ENCODE results near the gene EPB41L1. TPM values are rescaled to one million over a fixed set of nuclear protein-coding genes. Genes with fewer than 3 reads are reported as not detected.
A peak's percentile ranks its signal among the peaks of the same experiment; 100 is the strongest.
"Not testable (repeated sequence)": the region's sequence is repeated elsewhere in the genome, so short reads cannot be mapped to it uniquely, and the experiment has no call there.

EPB41L1 gene
- total and polyA plus RNA-seq, 2 donors from 2014 or later = 53.2 to 230 TPM

- Histone ChIP-seq H3K4me3 (ENCODE audit: low read length in 3 of 3) (no peak overlapping the region), H3K4me1 (ENCODE audit: control insufficient read depth in 2 of 3, insufficient read depth in 2 of 3, low read depth in 1 of 3, low read length in 3 of 3) (peaks cover 0 to 4% (median 4%) of the 10 kb centered on the region in 3 donors), H3K27ac (ENCODE audit: low read depth in 2 of 2, low read length in 2 of 2) (peak overlapping the region in 1 of 2 donors; percentile 3), H3K36me3 (ENCODE audit: control insufficient read depth in 2 of 3, insufficient read depth in 3 of 3, low read length in 3 of 3) (no peaks in the 10 kb centered on the region), H3K27me3 (ENCODE audit: control insufficient read depth, insufficient read depth, low read length) (no peaks in the 10 kb centered on the region), H3K9me3 (ENCODE audit: control insufficient read depth in 2 of 3, insufficient read depth in 1 of 3, low read length in 3 of 3) (no peaks in the 10 kb centered on the region), H3K9ac (ENCODE audit: low read length in 3 of 3) (no peak overlapping the region)
- peak in 1 of 5 donors; percentile 0 for DNase-seq
- no peak for TF ChIP-seq CTCF (IDR thresholded peaks at IDR 0.05; ENCODE audit: borderline replicate concordance, extremely low read depth, insufficient read depth)
- intact Hi-C loops (cut with DNase I) = loop anchor here (5.0 kb wide), 1 partner anchor 144 kb away; no protein-coding TSS in a partner anchor
- FAIRE-seq = no peak
Measured at GRCh38 chr20:36135821-36136220, 18.7 kb upstream of the EPB41L1 start.

GRCh38 chr20:36137313-36137712, 17.2 kb upstream of the EPB41L1 start:
- H3K9me3 ChIP-seq (ENCODE audit: control insufficient read depth in 2 of 3, insufficient read depth in 1 of 3, low read length in 3 of 3); H3K36me3 ChIP-seq (ENCODE audit: control insufficient read depth in 2 of 3, insufficient read depth in 3 of 3, low read length in 3 of 3); H3K27ac ChIP-seq (ENCODE audit: low read depth in 2 of 2, low read length in 2 of 2); H3K4me3 ChIP-seq (ENCODE audit: low read length in 3 of 3); H3K27me3 ChIP-seq (ENCODE audit: control insufficient read depth, insufficient read depth, low read length); FAIRE-seq; H3K9ac ChIP-seq (ENCODE audit: low read length in 3 of 3); H3K4me1 ChIP-seq (ENCODE audit: control insufficient read depth in 2 of 3, insufficient read depth in 2 of 3, low read depth in 1 of 3, low read length in 3 of 3): not testable (repeated sequence)
- DNase-seq = peak in 1 of 5 donors; percentile 11
- intact Hi-C loops (cut with DNase I) = loop anchor here (5.0 kb wide), 1 partner anchor 145 kb away; no protein-coding TSS in a partner anchor

- intact Hi-C loops (cut with DNase I) = no loop called here
- no peaks in the 10 kb centered on the region for H3K9me3 ChIP-seq (ENCODE audit: control insufficient read depth in 2 of 3, insufficient read depth in 1 of 3, low read length in 3 of 3)
- H3K4me3 ChIP-seq (ENCODE audit: low read length in 3 of 3) = no peak overlapping the region
- H3K27me3 ChIP-seq (ENCODE audit: control insufficient read depth, insufficient read depth, low read length) = no peaks in the 10 kb centered on the region
- H3K36me3 ChIP-seq (ENCODE audit: control insufficient read depth in 2 of 3, insufficient read depth in 3 of 3, low read length in 3 of 3) = no peaks in the 10 kb centered on the region
- peaks cover 0 to 23% (median 16%) of the 10 kb centered on the region in 3 donors for H3K4me1 ChIP-seq (ENCODE audit: control insufficient read depth in 2 of 3, insufficient read depth in 2 of 3, low read depth in 1 of 3, low read length in 3 of 3)
- DNase-seq (peak in 1 of 5 donors; percentile 12), FAIRE-seq (no peak)
- no peak overlapping the region for H3K27ac ChIP-seq (ENCODE audit: low read depth in 2 of 2, low read length in 2 of 2)
- H3K9ac ChIP-seq (ENCODE audit: low read length in 3 of 3) = no peak overlapping the region
- TF ChIP-seq CTCF (IDR thresholded peaks at IDR 0.05; ENCODE audit: borderline replicate concordance, extremely low read depth, insufficient read depth) = no peak
Measured at GRCh38 chr20:36141310-36141709, 13.2 kb upstream of the EPB41L1 start.

- Histone ChIP-seq H3K36me3 (ENCODE audit: control insufficient read depth in 2 of 3, insufficient read depth in 3 of 3, low read length in 3 of 3) (no peaks in the 10 kb centered on the region), H3K27me3 (ENCODE audit: control insufficient read depth, insufficient read depth, low read length) (no peaks in the 10 kb centered on the region), H3K9ac (ENCODE audit: low read length in 3 of 3) (no peak overlapping the region), H3K4me1 (ENCODE audit: control insufficient read depth in 2 of 3, insufficient read depth in 2 of 3, low read depth in 1 of 3, low read length in 3 of 3) (peaks cover 0 to 39% (median 36%) of the 10 kb centered on the region in 3 donors), H3K4me3 (ENCODE audit: low read length in 3 of 3) (no peak overlapping the region), H3K27ac (ENCODE audit: low read depth in 2 of 2, low read length in 2 of 2) (no peak overlapping the region), H3K9me3 (ENCODE audit: control insufficient read depth in 2 of 3, insufficient read depth in 1 of 3, low read length in 3 of 3) (no peaks in the 10 kb centered on the region)
- DNase-seq = peak in 1 of 5 donors; percentile 33
- no peak for TF ChIP-seq CTCF (IDR thresholded peaks at IDR 0.05; ENCODE audit: borderline replicate concordance, extremely low read depth, insufficient read depth)
- no peak for FAIRE-seq
- intact Hi-C loops (cut with DNase I) = no loop called here
Measured at GRCh38 chr20:36144336-36144735, 10.2 kb upstream of the EPB41L1 start.

Data from kidney (tissue), 14 donors.